GM21367 (cell line): Measurements from ENCODE around the gene PAXX.
"Not testable (repeated sequence)": the region's sequence is repeated elsewhere in the genome, so short reads cannot be mapped to it uniquely, and the experiment has no call there.

Experiments
- ATAC-seq: cut with Tn5 transposase; IDR thresholded peaks from one replicate; pipeline ENCODE4 v1.9.1; 2021; ENCODE audit not compliant: unreplicated experiment

Gene PAXX

DNA sequence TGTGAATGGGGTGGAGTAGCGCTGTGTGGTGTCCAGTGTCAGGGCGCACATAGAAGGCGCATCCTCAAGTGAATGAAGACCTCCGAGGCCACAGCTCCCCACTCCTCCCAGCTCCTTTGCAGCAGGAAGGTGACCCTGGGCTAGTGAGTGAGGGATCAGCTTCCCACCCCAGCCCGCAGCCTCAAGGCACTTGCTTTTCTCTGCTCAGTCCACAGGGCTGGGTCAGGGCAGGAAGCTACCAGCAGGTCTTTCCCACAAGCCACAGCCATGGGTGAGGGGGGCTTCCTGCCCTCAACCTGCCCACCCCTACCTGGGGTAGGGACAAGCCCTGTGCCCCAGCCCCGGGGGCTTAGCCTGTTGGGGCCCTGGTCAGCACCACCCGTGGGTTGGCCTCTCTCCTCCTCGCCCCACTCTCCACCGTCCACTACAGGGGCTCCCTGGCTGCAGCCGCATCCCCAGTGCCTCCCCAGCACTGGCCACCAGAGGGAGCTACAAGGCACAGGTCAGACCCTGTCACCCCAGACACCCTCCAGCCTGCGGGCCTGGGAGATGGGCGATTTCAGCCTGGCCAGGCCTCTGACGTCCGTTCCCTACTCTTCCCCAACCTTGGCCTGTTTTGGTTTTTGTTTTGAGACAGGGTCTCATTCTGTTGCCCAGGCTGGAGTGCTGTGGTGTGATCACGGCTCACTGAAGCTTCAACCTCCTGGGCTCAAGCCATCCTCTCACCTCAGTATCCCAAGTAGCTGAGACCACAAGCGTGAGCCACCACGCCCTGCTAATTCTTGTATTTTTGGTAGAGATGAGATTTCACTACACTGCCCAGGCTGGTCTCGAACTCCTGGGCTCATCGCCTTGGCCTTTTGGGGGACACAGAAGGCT, 37.1 kb downstream of the PAXX start:
- peak; percentile 32 for ATAC-seq

GRCh38 chr9:137030006-137030405, 37.8 kb downstream of the PAXX start:
- no peak for ATAC-seq

- ATAC-seq: no peak
Measured at GRCh38 chr9:137030538-137031527, 38.6 kb downstream of the PAXX start.

DNA sequence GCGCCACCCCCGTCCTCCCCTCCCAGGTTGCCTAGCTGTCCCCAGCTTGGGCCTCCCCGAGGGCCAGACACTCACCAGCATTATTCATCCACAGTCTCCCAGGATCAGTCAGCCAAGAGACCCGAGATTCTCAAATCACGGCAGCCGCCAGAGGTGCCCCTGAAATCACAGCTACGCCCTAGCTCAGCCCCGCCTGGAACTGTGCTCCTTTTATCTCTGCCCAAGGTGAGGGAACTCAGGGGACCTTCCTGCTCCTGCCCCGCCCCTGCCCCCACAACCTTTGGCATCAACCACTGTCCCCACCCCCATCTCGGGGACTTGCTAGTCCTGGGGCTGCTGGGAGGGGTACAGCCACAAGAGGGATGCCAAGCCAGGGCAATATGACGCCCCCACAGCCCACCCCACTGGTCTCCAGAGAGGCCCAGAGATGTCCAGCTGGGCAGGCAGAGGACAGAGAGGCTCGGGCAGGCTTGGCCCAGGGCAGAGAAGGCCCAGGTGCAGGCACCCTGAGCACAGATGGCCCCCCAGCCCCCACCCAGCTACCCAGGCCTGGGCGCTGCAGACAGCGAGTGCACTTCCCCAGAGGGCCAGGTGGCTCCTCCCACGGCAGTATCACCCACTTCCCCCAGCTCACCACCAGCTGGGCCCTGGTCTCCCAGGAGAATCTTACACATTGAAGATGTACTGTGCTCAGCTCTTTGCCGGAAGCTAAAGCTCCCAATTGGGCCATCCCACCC, 39.9 kb downstream of the PAXX start, which contains the start of gene FUT7:
FUT7 (minus strand) TSS at position 185 of the 737 bp plus-strand sequence; CDS start at position 88, 97 bp downstream.
- no peak for ATAC-seq

- no peak for ATAC-seq
Measured at GRCh38 chr9:137032858-137033257, 40.6 kb downstream of the PAXX start.

DNA sequence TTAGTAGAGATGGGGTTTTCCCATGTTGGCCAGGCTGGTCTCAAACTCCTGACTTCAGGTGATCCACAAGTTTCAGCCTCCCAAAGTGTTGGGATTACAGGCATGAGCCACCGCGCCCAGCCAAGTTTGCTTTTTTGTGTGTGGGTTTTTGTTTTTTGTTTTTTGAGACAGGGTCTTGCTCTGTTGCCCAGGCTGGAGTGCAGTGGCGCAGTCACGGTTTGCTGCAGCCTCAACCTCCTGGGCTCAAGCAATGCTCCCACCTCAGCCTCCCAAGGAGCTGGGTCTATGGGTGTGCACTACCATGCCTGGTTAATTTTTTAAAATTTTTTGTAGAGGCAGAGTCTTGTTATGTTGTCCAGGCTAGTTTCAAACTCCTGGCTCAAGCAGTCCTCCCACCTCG, 41.3 kb downstream of the PAXX start:
- not testable (repeated sequence) for ATAC-seq

GRCh38 chr9:137034039-137034708, 42.0 kb downstream of the PAXX start:
- no peak for ATAC-seq

GRCh38 chr9:137034709-137035506, 42.7 kb downstream of the PAXX start:
- ATAC-seq: peak; percentile 51

DNA sequence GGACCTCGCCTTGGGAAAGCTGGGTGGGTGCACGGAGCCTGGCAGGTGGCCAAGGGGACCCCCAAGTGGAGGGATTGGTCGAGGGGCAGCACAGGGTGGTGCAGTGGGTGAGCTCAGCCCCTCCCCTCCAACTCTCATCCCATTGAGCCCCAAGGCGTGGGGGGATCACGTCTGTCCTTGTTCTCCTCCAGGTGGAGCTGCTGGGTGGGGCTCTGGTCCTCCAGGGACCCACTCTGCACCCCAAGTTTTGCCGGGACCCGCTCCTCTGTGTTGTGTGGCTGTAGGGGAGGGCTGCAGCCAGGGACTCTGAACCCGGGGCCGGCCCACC, 43.2 kb downstream of the PAXX start:
- no peak for ATAC-seq

DNA sequence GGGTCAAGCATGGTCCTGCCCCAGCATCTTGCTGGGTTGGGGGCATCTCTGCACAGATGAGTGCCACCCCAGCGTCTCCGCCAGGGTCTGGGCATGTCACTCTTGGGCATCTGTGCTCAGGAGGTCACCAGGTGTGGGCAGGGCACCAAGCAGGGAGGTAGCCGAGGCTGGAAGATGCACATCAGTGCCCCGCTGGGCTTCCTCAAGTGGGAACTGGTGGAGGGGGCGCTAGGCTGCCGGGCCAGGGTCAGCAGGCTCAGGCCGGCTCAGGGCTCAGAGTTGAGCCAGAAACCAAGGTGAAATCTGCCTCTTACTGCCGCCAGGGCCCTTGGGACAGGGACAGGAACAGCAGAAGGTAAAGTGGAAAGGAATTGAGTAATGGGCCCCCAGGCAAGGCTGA, 43.7 kb downstream of the PAXX start:
- ATAC-seq: no peak

GRCh38 chr9:137037035-137037434, 44.8 kb downstream of the PAXX start:
- ATAC-seq: no peak

GRCh38 chr9:137037483-137037882, 45.3 kb downstream of the PAXX start:
- ATAC-seq: no peak

DNA sequence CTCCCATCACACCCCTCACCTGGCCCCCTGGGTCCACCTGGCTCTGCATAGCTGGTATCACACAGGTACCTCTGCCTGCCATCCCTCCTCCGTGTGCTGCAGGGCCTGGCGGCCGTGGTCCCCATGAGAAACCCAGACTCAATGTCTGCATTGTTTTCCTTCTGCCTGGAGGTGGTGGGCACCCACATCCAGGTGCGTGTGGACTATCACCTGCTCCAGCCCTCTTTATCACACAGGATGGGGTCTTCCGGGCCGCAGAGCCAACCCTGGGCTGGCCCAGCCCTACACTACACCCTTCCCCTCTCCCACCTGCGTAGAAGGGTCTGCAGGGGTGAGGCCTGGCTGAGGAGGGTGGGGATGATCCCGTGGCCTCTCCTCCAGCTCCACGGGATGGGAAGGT, 46.7 kb downstream of the PAXX start:
- ATAC-seq: no peak

GRCh38 chr9:137039611-137040366, 47.6 kb downstream of the PAXX start:
- ATAC-seq: no peak

DNA sequence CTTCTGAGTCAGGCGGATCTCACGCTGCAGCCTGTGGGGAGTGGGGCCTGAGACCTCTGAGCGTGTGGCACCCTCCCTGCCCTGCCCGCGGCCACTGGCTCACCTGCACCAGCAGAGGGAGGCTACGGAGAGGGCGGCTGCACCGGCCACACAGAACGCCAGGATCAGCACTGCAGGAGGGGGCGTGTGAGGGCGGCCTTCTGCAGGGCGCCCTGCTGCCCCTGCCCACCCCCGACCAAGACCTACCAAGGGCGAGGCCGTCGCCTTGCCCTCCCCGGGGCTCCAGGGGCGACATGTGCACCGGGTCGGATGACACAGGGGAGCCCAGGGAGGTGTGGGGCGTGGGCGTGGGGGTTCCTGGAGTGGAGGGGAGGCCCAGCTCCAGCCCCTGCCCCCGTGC, 48.3 kb downstream of the PAXX start:
- ATAC-seq: no peak

GRCh38 chr9:137041124-137041523, 48.9 kb downstream of the PAXX start:
- ATAC-seq: no peak

- no peak for ATAC-seq
Measured at GRCh38 chr9:137042751-137043727, 50.8 kb downstream of the PAXX start.
